Middle frontal gyrus (tissue), 1 donor: ENCODE data around the gene TRIO.

Experiments
- DNase-seq: peaks from one replicate; pipeline ENCODE4 v3.0.0-alpha.2; 2015; ENCODE audit warnings: low spot score; ENCODE audit errors: extremely low spot score

TRIO gene

GRCh38 chr5:14225173-14225834, 82.2 kb downstream of the TRIO start:
- DNase-seq = no peak

- no peak for DNase-seq
Measured at GRCh38 chr5:14226149-14226548, 83.0 kb downstream of the TRIO start.

- no peak for DNase-seq
Measured at GRCh38 chr5:14226554-14226953, 83.4 kb downstream of the TRIO start.

DNA sequence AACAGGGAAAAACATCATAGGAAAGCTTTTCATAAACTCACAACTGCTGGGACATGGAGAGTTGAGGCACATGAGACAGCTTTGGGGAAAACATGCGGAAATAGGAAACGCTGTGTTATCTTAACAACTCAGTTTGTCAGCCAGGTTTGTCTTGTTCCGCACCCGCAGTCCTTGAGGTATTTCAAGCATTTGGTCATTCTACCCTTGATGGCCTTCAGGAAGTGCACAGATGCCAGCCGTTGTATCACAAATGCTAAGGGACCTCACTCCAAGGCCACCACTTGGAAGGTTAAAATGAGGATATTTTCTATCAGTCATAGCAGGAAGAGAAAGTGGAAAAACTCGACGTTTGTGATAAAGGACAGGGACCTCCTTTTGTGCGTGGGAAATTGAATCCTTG, 83.8 kb downstream of the TRIO start:
- no peak for DNase-seq

DNA sequence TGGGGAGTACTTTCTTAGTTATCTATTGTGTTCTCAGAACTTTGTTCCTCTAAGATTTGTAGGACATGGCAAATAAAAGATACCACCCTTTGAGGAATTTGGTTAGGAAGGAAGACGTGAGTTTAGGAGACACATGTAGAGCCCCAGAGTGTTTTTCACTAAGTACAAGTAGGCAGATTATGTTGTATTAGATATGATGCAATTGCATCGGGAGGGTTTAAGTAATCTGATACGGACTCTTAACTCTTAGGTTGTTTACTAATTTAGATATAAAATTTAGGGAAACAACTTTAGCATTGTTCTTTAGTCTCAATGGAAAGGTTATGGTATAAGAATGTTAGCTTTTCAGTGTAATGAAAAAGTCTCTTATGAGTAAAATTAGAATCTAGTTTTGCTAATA, 84.4 kb downstream of the TRIO start:
- DNase-seq = no peak

DNA sequence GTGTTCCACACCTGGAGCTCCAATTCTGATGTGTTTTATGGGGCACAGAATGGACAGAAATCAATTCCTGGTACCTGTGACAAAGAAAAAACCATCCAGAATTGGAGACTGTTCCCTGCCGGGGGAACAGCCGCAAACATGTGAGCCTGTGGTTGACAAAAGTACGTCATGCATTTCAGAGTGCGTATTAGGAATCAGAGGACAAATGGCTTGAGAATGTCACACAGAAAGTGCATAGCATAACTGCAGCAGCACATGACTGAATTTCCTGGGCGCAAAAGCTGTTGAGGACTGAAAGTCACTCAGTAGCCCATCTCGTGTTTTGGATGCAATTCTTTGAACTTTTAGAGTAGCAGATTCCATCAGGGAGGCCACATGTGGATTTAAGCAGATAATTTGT, 85.1 kb downstream of the TRIO start:
- DNase-seq = no peak

DNA sequence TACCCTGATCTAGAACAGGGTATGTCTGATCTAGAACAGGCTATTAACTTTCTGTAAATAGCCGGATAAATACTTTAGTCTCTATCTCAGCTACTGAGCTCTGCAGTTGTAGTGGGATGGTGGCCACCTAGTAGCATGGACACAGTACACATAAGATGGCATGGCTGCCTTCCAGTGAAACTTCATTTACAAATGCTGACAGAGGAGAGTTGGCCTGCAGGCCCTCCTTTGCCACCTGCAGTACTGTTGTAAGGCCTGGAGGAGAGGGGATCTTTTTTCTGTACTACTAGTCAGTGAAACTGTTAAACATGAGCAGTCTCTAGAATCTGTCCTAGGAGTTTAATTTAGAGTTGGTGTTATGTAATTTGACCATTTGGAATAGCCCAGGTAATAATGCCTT, 86.0 kb downstream of the TRIO start:
- DNase-seq = no peak

DNA sequence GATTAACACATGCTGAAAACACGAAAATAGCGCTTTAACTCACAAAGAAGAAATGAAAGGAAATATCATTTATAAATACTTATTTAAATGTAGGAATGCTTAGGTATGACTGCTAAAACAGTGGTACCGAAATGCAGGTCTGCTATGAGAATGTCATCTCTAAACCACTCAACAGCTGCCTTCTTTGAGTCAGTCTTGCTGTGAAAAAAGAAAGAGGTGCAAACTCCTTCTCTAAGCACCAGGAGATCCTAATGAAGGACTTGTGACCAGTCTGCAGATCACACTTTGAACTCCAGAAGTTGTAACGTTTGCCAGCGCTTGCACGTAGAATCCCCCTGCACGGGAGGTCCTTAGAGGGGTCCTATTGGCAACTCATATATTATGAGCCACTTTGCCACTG, 86.6 kb downstream of the TRIO start:
- no peak for DNase-seq

DNA sequence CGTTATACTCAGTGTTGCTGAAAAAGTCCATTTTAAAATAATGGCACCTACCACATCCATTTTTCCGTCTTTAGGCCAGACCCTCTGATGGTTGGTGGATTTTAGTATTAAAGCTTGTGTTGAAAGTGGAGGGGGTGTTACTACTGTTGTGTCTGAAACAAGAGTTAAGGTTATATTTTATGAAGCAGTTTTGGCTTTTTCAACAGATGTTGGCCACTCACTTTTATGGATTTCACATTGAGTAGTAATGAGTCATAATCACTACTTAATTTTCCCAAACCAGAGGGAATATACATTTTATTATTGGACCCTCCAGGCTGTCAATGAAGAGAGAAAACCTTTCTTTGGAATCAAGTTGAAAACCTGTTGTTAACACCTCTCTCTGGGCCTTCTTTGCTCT, 88.0 kb downstream of the TRIO start:
- DNase-seq = no peak

DNA sequence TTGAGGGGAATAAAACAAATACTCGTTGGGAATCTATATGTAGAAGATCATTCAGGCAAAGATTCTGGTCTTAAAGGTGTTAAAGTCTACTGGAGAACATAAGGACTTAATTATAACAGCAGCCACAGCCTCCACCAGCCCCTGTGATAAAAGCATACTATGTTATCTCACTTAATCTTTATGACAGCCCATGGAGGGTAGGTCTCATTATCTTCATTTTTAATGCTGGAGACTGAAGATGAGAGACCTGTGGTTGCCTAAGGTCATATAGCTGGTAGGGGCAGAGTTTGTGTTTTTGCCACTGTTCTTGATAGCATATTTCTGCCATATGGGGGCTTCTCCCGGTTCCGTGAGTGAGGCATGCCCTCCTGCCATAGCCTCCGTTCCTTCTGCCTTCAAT, 88.7 kb downstream of the TRIO start:
- DNase-seq = no peak

- DNase-seq = no peak
Measured at GRCh38 chr5:14234204-14234603, 91.1 kb downstream of the TRIO start.

DNA sequence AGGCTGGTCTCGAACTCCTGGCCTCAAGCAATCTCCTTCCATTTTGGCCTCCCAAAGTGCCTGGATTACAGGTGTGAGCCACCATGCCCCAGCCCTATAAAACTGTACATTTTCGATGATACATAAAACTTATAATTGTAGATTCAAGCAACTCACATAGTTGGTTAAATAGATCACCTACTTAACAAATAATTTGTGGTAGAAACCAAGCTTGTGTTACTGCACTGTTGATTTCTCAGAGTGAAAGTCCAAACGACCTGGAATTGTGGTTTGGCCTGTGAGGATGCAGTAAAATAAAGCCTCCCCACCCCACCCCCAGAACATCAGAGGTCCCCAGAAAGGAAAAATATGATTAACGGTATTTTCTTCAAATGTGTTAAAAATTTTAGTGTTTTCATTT, 92.7 kb downstream of the TRIO start:
- DNase-seq = no peak

GRCh38 chr5:14236757-14237156, 93.6 kb downstream of the TRIO start:
- DNase-seq = no peak

DNA sequence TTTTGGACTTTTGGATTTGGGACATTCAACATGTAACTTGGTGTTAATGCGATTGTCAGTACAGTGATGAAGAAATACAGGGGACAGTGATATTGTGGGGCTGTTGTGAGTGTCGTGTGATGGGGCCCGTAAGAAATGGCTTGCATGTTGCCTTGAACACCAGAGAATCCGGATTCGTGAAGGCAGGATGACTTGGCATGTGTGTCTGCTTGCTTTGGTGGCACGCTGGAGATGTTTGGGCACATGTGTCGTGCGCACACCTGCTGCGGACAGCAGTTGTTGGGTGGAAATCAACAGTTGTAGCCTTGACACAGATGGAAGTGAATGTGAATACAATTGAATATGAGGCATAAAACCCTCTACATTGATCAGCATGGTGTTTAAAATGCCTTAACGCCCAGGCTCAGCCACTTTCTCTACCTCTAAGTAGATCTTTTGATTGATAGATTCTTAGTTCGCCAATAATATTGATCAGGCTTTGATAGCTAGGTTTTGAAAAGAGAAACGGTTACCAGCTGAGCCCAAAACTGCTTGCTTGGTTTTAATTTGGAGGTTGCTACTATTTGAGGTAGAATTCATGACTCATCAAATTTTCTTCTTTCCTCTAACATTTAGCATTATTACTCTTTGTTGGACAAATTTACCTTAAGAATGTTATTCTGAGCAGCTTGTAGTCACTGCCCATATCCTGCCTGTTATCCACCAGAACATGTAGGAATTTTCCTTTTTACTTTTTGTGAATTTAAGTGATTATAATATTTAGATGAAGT, 94.4 kb downstream of the TRIO start:
- DNase-seq = no peak

DNA sequence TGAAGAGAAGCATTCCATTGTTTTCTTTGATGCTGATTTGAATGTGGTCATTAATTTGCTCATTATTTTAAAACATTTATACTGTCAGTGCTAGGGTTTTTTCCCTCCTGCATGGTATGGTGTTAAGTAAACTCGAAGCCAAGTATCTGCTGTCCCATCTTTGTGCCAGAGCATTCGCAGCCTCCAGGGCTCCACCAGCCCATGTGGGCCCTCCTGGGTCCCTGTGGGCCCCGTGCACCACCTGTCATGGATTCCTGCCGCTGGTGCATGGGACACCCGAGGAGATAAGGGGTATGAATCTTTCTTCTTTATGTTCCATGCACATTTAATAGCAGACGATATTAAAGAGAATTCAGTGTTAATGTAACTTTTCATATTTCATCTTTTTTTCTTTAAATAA, 95.1 kb downstream of the TRIO start:
- DNase-seq = no peak

- DNase-seq = no peak
Measured at GRCh38 chr5:14239404-14239803, 96.3 kb downstream of the TRIO start.

- no peak for DNase-seq
Measured at GRCh38 chr5:14239951-14240350, 96.8 kb downstream of the TRIO start.

DNA sequence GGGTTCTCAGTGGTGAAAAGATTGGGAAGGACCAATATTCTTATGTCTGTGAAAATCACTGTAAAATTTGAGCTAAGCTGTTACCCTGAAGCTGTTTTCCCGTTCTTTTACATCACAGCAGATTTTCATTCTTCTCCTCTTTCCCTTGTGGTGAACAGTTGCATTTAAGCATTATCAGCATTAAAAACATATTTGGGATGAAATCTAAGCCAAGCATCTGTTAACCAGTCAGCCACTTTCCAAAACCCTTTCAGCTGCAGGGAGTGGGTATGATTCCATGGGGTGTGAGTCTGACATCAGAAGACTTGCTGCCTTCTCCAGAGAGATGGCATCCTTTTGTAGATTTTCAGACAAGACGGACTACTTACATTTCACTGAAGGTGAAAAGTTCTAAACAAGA, 97.2 kb downstream of the TRIO start:
- DNase-seq = no peak

DNA sequence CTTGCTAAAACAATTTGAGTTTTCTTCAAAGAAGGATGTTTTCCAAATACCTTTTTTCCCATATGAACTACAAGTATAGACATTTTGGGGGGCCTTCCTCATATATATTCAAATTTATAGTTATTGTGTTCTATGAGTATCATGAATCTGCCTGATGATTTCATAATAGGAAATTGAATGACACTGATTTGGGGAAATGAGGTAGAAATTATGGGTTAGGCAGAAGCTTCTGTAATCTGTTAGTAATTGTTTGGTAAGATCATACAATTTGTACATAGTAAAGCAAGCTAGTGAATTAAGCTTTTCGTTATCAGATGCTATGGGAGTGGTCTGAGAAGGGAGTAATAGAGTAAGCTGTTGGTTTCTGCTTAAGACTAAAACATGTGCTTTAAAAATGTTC, 98.0 kb downstream of the TRIO start:
- no peak for DNase-seq

DNA sequence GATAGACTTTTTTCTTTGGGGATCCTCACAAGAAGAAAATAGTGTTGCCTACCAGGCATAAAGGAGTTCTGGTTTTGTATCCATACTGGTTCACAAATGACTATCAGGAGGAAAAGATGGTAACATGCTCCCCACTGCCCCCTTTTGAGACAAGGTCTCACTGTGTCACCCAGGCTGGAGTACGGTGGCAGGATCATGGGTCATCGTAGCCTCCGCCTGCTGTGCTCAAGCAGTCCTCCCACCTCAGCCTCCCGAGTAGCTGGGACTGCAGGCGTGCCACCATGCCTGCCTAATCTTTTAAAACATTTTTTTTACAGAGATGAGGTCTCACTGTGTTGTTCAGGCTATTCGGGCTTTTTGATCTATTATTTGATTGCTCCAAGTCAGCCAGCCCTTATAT, 99.3 kb downstream of the TRIO start:
- DNase-seq = no peak

GRCh38 chr5:14242871-14243383, 99.8 kb downstream of the TRIO start:
- DNase-seq = no peak

DNA sequence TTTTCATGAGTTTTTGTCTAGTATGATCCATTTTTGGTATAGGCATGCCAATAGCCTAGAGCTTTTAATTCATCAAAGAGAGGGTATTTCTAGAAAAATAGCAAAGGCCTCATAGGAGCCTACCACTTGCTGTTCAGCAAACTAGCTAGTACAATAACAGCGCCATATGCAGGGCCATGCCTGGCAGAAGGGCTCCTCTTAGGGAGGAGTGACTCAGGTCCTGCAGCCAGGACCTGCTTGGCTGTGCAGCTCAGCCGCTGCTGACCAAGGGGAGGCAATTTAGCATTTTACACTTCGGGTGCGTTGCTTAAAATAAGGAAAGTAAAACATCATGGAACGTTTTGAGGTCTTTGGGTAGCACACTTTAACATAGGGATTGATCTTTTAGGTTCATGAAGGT, 100.6 kb downstream of the TRIO start:
- no peak for DNase-seq

DNA sequence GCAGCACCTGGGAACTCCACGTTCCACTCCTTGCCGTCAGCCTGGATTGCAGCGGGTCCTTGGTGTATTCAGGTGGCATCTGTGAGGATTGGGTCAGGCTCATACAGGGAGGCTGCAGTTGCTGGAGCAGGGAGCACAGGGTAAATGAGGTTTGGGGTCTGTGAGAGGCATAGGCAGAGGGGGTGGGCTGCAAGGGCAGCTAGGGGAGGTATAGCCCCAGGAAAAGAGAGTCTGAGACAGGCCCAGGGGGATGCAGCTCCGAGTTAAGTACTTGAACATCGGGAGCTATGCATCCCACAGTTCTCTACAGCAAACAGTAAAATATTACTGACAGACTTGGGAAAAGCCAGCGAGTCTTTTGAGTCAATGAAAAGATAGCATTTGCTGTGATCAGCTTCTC, 101.6 kb downstream of the TRIO start:
- DNase-seq = no peak
